Subcutaneous preadipocyte (primary cell): ENCODE results near the gene MANBA. TPM values are rescaled to one million over a fixed set of nuclear protein-coding genes. Genes with fewer than 3 reads are reported as not detected.

ENCODE experiments used
- small RNA-seq: library from RNA; depleted of rRNA; stranded (forward); fragments of <200 nt; gene quantifications from one replicate; pipeline ENCODE3, GENCODE V24; 2012
- total RNA-seq: library from RNA; depleted of rRNA; stranded (reverse); fragments of >200 nt; gene quantifications from 2 replicates; pipeline ENCODE4 v1.2.3, GENCODE V29; 2012

The MANBA gene
- total RNA-seq = 19.9 and 24.3 TPM in 2 replicates

GRCh38 chr4:102760645-102761295 lies at the start of gene MANBA:
TSS of gene MANBA (minus strand) at chr4:102760968. CDS start at chr4:102760894, 74 bp downstream.

Small RNA genes lying within 50 kb of the gene (small RNA-seq; reads per million reads assigned to genes)
- gene AC018797.1 = not detected

Other genes starting within 250 kb of the MANBA start
- 358 and 389 TPM in 2 replicates for gene UBE2D3, start 66.6 kb upstream of the MANBA start, total RNA-seq
- 20.2 and 25.2 TPM in 2 replicates for gene CISD2, start 108.0 kb upstream of the MANBA start, total RNA-seq